Muscle layer of duodenum (tissue), 2 donors: ENCODE results near the gene PTPRM.

ENCODE experiments used
- H3K27ac ChIP-seq: one replicate; pipeline ENCODE4 v1.7.0; 2013; ENCODE audit warnings: mild to moderate bottlenecking, low read length
- H3K27me3 ChIP-seq: one replicate; pipeline ENCODE4 v1.7.0; 2013; ENCODE audit warnings: low read depth, mild to moderate bottlenecking, control low read depth, low read length
- H3K36me3 ChIP-seq, 2 donors: one replicate each; pipeline ENCODE4 v1.7.0; 2013; ENCODE audit warnings: low read length in 2 of 2, control low read depth in 1 of 2, mild to moderate bottlenecking in 1 of 2; ENCODE audit not compliant: insufficient read depth in 2 of 2, control insufficient read depth in 1 of 2
- H3K4me1 ChIP-seq, 2 donors: one replicate each; pipeline ENCODE4 v1.7.0; 2013; ENCODE audit warnings: low read length in 2 of 2, mild to moderate bottlenecking in 2 of 2, control low read depth in 1 of 2, moderate library complexity in 1 of 2; ENCODE audit not compliant: insufficient read depth in 2 of 2, control insufficient read depth in 1 of 2
- H3K4me3 ChIP-seq, 2 donors: one replicate each; pipeline ENCODE4 v1.7.0; 2013; ENCODE audit warnings: low read length in 2 of 2, low read depth in 1 of 2, mild to moderate bottlenecking in 1 of 2
- H3K9me3 ChIP-seq, 2 donors: one replicate each; pipeline ENCODE4 v1.7.0; 2013; ENCODE audit warnings: low read length in 2 of 2, control low read depth in 1 of 2, mild to moderate bottlenecking in 1 of 2; ENCODE audit not compliant: control insufficient read depth in 1 of 2
- donor health status: healthy.

Gene PTPRM

GRCh38 chr18:7601936-7602335 lies 34.8 kb downstream of the PTPRM start:
- Histone ChIP-seq H3K27me3 (no peaks in the 10 kb centered on the region), H3K36me3 (no peaks in the 10 kb centered on the region), H3K4me3 (no peak overlapping the region), H3K27ac (no peak overlapping the region), H3K9me3 (no peaks in the 10 kb centered on the region), H3K4me1 (peaks cover 0 to 8% of the 10 kb centered on the region in 2 donors)

- no peaks in the 10 kb centered on the region for H3K9me3 ChIP-seq
- no peak overlapping the region for H3K27ac ChIP-seq
- H3K4me1 ChIP-seq, result peaks cover 6 to 19% of the 10 kb centered on the region in 2 donors
Observed at GRCh38 chr18:7603259-7604000, 36.3 kb downstream of the PTPRM start.

GRCh38 chr18:7604361-7604760 lies 37.2 kb downstream of the PTPRM start:
- no peak overlapping the region for H3K27ac ChIP-seq
- no peaks in the 10 kb centered on the region for H3K27me3 ChIP-seq
- H3K4me1 ChIP-seq, result peaks cover 10 to 28% of the 10 kb centered on the region in 2 donors
- no peak overlapping the region for H3K4me3 ChIP-seq
- no peaks in the 10 kb centered on the region for H3K9me3 ChIP-seq
- H3K36me3 ChIP-seq, result no peaks in the 10 kb centered on the region

More at GRCh38 chr18:7603259-7604000, 36.3 kb downstream of the PTPRM start:
- H3K36me3 ChIP-seq, result no peaks in the 10 kb centered on the region
- no peak overlapping the region for H3K4me3 ChIP-seq
- H3K27me3 ChIP-seq, result no peaks in the 10 kb centered on the region

GRCh38 chr18:7605705-7606104 lies 38.6 kb downstream of the PTPRM start:
- no peaks in the 10 kb centered on the region for H3K9me3 ChIP-seq
- no peaks in the 10 kb centered on the region for H3K36me3 ChIP-seq
- peaks cover 10 to 31% of the 10 kb centered on the region in 2 donors for H3K4me1 ChIP-seq
- no peak overlapping the region for H3K27ac ChIP-seq
- no peak overlapping the region for H3K4me3 ChIP-seq
- no peaks in the 10 kb centered on the region for H3K27me3 ChIP-seq

- Histone ChIP-seq H3K9me3 (no peaks in the 10 kb centered on the region), H3K27me3 (no peaks in the 10 kb centered on the region), H3K27ac (no peak overlapping the region), H3K36me3 (no peaks in the 10 kb centered on the region), H3K4me3 (no peak overlapping the region), H3K4me1 (peaks cover 10 to 31% of the 10 kb centered on the region in 2 donors)
Observed at GRCh38 chr18:7607540-7608173, 40.5 kb downstream of the PTPRM start.

- H3K4me1 ChIP-seq, result peaks cover 10 to 31% of the 10 kb centered on the region in 2 donors
- H3K27me3 ChIP-seq, result no peaks in the 10 kb centered on the region
- no peaks in the 10 kb centered on the region for H3K9me3 ChIP-seq
- peak overlapping the region; percentile 19 for H3K27ac ChIP-seq
- H3K36me3 ChIP-seq, result no peaks in the 10 kb centered on the region
- no peak overlapping the region for H3K4me3 ChIP-seq
Observed at GRCh38 chr18:7608174-7608550, 41.0 kb downstream of the PTPRM start.

GRCh38 chr18:7608781-7609201 lies 41.7 kb downstream of the PTPRM start:
- no peak overlapping the region for H3K4me3 ChIP-seq
- no peaks in the 10 kb centered on the region for H3K36me3 ChIP-seq
- H3K9me3 ChIP-seq, result no peaks in the 10 kb centered on the region
- peaks cover 10 to 27% of the 10 kb centered on the region in 2 donors for H3K4me1 ChIP-seq
- peak overlapping the region; percentile 19 for H3K27ac ChIP-seq
- no peaks in the 10 kb centered on the region for H3K27me3 ChIP-seq

- H3K27ac ChIP-seq, result no peak overlapping the region
Observed at GRCh38 chr18:7609617-7610016, 42.5 kb downstream of the PTPRM start.

GRCh38 chr18:7614042-7614441 lies 46.9 kb downstream of the PTPRM start:
- no peak overlapping the region for H3K4me3 ChIP-seq
- no peaks in the 10 kb centered on the region for H3K9me3 ChIP-seq
- H3K4me1 ChIP-seq, result peaks cover 0 to 26% of the 10 kb centered on the region in 2 donors
- no peak overlapping the region for H3K27ac ChIP-seq
- H3K36me3 ChIP-seq, result no peaks in the 10 kb centered on the region
- H3K27me3 ChIP-seq, result no peaks in the 10 kb centered on the region

More at GRCh38 chr18:7609617-7610016, 42.5 kb downstream of the PTPRM start:
- Histone ChIP-seq H3K4me3 (no peak overlapping the region), H3K9me3 (no peaks in the 10 kb centered on the region), H3K4me1 (peaks cover 10 to 23% of the 10 kb centered on the region in 2 donors), H3K36me3 (no peaks in the 10 kb centered on the region), H3K27me3 (no peaks in the 10 kb centered on the region)

GRCh38 chr18:7615840-7616239 lies 48.7 kb downstream of the PTPRM start:
- Histone ChIP-seq H3K4me3 (no peak overlapping the region), H3K27me3 (no peaks in the 10 kb centered on the region), H3K36me3 (no peaks in the 10 kb centered on the region), H3K9me3 (no peaks in the 10 kb centered on the region), H3K4me1 (peaks cover 0 to 20% of the 10 kb centered on the region in 2 donors), H3K27ac (no peak overlapping the region)

- H3K27me3 ChIP-seq, result no peaks in the 10 kb centered on the region
- H3K9me3 ChIP-seq, result no peaks in the 10 kb centered on the region
- no peak overlapping the region for H3K4me3 ChIP-seq
- no peak overlapping the region for H3K27ac ChIP-seq
- H3K4me1 ChIP-seq, result peaks cover 0 to 20% of the 10 kb centered on the region in 2 donors
- no peaks in the 10 kb centered on the region for H3K36me3 ChIP-seq
Observed at GRCh38 chr18:7616661-7617060, 49.5 kb downstream of the PTPRM start.
